H4 (cell line): ENCODE results near the gene SUCO. TPM values are rescaled to one million over a fixed set of nuclear protein-coding genes. Genes with fewer than 3 reads are reported as not detected.
"Not testable (repeated sequence)": the region's sequence is repeated elsewhere in the genome, so short reads cannot be mapped to it uniquely, and the experiment has no call there.

Experiments used
- DNase-seq: peaks from one replicate; pipeline ENCODE4 v3.0.0-alpha.2; 2015; ENCODE audit warnings: low spot score
- total RNA-seq: library from RNA; depleted of rRNA; stranded (reverse); fragments of >200 nt; shearing (Covaris generic); gene quantifications from 2 replicates; pipeline ENCODE4 v1.2.3, GENCODE V29; 2014; rRNA removed

SUCO gene, protein sequence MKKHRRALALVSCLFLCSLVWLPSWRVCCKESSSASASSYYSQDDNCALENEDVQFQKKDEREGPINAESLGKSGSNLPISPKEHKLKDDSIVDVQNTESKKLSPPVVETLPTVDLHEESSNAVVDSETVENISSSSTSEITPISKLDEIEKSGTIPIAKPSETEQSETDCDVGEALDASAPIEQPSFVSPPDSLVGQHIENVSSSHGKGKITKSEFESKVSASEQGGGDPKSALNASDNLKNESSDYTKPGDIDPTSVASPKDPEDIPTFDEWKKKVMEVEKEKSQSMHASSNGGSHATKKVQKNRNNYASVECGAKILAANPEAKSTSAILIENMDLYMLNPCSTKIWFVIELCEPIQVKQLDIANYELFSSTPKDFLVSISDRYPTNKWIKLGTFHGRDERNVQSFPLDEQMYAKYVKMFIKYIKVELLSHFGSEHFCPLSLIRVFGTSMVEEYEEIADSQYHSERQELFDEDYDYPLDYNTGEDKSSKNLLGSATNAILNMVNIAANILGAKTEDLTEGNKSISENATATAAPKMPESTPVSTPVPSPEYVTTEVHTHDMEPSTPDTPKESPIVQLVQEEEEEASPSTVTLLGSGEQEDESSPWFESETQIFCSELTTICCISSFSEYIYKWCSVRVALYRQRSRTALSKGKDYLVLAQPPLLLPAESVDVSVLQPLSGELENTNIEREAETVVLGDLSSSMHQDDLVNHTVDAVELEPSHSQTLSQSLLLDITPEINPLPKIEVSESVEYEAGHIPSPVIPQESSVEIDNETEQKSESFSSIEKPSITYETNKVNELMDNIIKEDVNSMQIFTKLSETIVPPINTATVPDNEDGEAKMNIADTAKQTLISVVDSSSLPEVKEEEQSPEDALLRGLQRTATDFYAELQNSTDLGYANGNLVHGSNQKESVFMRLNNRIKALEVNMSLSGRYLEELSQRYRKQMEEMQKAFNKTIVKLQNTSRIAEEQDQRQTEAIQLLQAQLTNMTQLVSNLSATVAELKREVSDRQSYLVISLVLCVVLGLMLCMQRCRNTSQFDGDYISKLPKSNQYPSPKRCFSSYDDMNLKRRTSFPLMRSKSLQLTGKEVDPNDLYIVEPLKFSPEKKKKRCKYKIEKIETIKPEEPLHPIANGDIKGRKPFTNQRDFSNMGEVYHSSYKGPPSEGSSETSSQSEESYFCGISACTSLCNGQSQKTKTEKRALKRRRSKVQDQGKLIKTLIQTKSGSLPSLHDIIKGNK (N-terminal part only)
- total RNA-seq: 11.5 and 14.7 TPM in 2 replicates

GRCh38 chr1:172532700-172533512 lies at the start of gene SUCO:
TSS of gene SUCO (plus strand) at chr1:172533150. CDS start at chr1:172533436, 286 bp downstream.
- peak; percentile 98 for DNase-seq

- no peak for DNase-seq
These were observed 49.5 kb upstream of the SUCO start for GRCh38 chr1:172483448-172483847.

DNA sequence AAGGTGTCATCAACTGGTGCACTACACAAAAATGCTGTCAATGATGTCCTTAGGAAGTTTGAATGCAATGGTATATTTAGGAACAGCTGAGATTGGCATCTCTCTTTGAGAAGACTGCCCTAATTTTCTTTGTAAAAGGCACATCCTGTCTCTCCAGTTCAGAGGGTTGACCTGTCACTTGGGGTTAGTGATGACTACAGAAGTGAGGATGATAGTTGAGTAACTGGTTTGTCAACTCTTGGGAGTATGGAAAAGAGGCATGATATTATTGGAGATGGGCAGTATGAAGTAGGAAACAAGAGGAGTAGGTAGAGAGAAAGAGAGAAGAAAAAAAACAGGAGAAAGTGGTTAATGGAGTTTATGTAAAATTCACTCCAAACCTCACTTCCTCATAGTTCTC lies 48.7 kb upstream of the SUCO start:
- DNase-seq: no peak

DNA sequence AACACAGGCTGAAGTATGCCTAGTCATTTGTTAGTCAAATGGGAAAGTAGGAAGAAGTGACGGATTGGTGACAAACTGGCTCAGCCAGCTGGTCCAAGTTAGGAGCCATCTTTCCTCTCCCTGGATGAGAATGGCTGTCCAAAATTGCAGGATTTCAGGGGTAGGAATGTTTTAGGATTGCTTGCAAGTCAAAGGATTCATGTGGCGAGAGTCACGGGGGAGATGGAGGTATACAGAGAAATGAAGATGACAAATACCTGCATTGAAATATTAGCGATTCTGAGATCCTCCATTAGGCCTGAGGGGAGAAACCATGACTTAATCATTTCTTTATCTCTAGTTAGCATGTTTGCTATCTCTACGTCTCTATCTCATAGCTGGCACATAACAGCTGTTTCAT lies 47.3 kb upstream of the SUCO start:
- DNase-seq: no peak

DNA sequence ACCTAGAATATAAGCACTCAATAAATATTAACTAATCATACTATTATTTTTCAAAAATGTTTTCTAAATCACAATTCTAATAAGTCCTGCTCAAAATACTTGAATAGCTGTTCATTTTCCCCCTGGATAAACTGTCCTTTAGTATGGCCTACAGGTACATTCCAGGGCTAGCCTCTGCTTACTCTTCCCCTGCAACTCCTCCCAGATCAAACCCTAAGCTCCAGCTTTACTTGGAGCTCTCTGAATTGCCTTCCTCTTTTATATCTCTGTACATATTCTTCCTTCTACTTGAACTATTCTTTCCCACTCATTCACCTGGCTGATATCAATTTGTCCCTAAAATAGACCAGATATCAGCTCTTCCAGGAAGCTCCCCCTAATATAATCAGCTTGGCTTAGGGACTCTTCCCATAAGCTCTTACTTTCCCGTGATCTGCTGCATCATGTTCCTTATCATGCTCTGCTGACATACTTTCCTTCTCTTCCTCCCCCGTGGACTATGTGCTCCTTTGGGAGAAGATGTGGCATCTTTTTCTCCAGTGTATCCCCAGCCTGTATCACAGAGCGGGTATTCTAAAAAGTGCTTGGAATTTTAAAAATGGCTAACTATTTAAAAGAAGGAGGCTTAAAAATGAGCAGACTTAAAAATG lies 46.0 kb upstream of the SUCO start:
- no peak for DNase-seq

DNA sequence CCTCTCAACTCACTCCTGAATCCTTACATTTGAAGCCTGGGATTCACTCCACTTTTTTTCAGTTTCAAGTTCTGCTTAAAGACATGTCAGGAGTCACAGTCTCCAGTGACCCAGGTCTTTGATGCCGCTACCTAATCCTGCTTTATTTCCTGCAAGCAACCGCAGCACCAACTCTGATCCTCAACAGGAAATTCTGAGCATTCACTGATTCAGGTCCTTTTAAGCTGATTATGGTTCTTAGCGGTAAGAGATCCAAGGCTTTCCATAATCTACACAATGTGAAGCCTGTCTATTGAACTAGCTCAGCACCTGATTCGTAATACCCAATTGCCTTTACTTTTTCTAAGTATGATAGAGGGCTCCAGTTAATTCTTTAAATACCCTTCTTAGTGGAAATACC lies 45.4 kb upstream of the SUCO start:
- DNase-seq: no peak

DNA sequence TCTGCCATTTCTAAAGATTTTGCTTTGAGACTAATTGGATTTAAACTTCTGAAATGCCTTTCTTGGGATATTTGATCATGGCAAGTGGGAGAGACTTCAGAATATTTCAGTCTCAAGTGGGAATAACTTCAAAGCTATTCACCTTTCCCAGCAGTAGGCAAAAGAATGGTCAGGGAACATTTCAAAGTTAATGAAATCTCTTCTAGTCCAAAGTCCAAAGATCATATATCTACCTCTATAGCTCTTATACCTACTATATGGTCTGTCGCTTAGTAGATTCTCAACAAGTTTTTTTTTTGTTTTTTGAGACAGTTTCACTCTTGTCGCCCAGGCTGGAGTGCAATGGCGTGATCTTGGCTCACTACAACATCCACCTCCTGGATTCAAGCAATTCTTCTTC lies 44.6 kb upstream of the SUCO start:
- no peak for DNase-seq

DNA sequence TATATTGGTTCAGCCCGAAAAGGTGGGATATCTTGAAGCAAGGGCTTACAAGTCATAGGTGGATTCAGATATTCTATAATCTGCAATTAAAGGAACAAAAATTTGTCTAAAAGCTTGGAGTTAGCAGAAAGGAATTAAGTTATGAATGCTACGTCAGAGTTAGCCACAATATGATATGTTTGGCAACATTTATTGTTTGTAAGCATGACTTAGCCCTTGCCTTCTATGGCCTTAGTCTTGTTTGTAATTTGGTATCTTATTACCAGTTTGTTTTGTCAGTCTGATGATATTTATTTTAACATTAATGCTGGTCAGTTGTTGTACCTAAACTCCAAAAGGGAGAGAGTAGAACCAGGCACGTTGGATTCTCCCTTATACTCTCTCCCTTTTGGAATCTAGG lies 43.1 kb upstream of the SUCO start:
- no peak for DNase-seq

DNA sequence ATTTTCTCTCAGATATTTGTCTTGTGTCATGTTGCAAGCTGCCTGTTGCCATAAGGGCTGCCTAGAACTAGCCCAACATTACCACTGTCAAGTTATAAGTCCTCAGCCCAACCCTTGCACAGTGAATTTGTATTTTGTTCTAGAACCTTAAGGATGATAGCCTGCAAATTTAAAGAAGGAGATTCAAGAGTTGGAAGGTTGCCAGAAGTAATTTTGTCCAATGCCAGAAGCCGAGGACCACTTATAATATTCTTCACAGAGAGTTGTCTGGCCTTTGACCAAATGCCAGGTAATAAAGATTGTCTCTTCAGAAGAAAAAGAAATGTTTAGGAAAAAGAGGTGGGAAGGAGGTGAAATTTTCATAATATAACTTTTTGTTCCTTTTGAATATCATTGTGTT lies 40.5 kb upstream of the SUCO start:
- DNase-seq: no peak

GRCh38 chr1:172494166-172494565 lies 38.8 kb upstream of the SUCO start:
- no peak for DNase-seq

DNA sequence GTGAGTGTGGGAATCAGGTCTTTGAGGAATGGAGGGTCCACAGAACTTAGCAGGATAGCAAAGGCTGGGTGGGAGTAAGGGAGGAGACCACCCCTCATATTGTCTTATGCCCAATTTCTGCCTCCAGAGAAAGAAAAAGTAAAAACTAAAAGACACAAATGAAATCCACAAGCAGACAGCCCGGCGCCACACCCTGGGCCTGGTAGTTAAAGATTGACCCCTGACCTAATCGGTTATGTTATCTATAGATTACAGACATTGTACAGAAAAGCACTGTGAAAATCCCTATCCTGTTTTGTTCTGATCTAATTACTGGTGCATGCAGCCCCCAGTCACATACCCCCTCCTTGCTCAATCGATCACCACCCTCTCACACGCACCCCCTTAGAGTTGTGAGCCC lies 36.8 kb upstream of the SUCO start:
- DNase-seq: not testable (repeated sequence)

DNA sequence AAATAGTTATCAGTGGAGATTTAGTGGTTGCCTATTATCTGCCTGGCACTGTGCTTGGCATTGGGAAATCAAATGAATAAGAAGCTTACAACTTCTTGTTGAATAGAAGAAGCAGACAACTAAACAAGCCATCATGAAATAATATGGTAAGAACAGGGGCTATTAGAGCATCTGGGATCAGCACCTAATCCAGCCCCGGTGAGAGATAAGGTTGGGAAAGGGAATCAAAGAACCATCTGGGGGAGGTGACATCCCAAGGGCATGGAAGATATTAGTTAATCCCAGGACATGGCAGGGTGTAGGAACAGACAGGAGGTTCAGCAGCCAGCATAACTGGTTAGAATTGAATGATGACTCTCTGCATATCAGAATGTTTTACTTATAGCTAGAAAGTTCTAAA lies 36.3 kb upstream of the SUCO start:
- no peak for DNase-seq

GRCh38 chr1:172497230-172497629 lies 35.7 kb upstream of the SUCO start:
- DNase-seq: peak; percentile 38

GRCh38 chr1:172498857-172499256 lies 34.1 kb upstream of the SUCO start:
- DNase-seq: no peak

DNA sequence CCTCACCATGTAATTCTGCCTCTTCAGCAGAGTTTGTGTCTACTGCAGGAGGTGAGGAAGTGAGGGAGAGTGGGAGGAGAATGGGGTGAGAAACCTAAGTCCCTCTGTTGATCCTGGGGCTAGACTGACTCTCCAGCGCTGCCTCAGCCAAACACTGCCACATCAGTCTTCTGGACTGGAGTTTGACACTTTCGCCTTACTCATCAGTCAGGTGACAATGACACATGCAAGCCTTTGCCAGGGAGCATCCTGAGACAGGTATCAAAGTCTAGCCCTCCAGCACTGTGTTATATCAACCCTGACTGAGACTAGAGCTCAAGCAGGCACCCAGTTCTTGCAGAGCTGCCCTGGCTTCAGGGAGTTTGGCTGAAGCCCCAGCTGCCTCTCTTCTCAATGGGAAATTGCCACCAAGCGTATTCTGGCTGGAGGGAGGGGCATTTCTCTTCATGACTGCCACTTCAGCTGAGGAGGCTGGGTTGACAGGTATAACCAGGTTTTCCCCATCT lies 33.3 kb upstream of the SUCO start:
- DNase-seq: peak; percentile 5

DNA sequence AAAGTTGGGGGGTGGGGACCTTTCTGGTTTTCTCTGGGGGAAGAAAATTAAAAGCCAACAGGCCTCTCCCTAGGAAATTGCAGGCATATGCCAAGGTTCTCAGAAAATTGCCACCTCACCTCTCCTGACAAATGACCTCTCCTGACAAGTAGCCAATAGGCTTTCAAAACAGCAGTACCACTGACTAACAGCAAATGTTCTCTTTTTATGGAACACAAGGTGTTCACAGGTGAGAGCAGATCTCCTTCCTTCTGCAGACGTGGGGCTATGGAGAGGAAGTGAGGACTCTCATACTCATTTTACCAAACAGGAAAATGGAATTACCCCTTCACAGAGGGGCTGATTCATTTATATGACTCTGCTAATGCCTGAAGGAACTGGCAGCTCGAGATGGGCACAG lies 32.7 kb upstream of the SUCO start:
- no peak for DNase-seq

DNA sequence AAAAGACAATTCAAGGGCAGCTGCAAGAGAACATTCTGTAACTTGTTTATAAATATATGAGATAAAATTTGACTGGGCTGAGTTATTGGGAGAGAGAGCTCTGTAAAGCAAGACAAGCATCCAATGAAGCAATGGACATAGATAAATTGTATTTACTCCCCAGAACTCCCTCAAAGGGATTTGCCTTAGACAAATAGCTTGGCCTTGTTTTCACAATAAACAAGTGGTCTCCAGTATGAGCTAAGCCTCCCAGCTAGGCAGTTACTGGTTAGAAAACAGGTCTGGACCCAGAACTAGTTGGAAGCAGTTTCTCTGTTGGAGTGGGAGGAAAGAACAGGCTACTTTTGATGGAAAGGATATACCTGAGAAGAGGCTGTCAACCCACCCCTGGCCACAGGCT lies 25.2 kb upstream of the SUCO start:
- no peak for DNase-seq

GRCh38 chr1:172510479-172510878 lies 22.5 kb upstream of the SUCO start:
- no peak for DNase-seq

DNA sequence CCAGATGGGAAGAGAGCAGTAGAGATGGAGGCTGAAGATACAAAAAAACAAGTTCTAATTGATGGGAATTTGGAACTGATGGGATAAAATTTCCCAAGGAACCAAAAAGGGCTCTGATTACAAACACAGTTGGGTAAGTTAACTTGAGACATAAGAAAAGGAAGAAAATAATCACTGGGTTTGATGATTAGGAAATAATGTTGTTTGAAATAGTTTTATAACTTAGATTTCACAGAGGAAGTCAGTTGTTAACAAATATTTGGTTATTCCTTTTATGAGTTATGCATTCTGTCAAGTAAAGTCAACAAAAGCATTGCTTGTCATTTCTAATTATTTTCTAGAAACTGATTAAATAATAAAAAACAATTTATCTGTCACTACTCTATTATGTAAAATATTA lies 20.4 kb upstream of the SUCO start:
- no peak for DNase-seq

DNA sequence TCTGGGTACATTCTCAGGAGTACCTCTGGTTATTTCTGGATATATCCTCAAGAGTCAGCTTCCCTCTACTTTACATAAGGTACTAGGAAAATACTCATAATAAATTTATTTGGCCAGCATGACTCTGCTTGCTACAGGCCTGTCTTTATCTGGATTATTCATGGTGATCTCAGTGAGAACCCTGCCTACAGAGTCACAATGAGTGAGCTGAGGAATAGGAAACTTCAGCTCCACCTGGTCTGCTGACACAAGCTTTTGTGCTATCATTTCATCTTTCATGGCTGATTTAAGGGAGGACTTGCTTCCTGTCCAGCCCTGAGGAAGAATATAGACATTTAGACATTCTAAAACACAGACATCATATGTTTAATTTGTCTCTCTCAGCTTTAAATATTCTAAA lies 19.5 kb upstream of the SUCO start:
- DNase-seq: no peak

DNA sequence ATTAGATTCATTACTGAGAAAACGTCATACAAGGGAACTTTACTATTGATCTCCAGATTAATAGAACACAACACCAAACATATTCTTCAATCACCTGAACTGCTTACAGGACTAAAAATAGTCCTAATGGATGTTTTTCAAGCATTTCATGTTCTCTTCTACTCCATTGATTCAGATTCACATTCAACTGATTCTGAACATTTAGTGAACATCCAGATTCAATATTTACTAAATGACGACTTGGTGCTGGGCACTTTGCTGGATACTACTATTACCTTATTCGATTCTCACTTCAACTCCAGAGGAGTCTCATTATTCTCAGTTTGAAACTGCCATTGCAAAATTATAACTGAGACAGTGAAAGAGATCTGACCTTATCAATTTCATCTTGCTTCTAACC lies 18.8 kb upstream of the SUCO start:
- DNase-seq: no peak
